GM12801 (cell line): ENCODE results near the gene PEX5.

ENCODE experiments used
- CTCF ChIP-seq: IDR thresholded peaks from one replicate; pipeline ENCODE4 v1.5.1; 2011; ENCODE audit warnings: control low read depth; ENCODE audit not compliant: insufficient read length; ENCODE audit errors: extremely low read depth

PEX5 gene

GRCh38 chr12:7161811-7162210 is 27.7 kb upstream of the PEX5 start:
- TF ChIP-seq CTCF: no peak

GRCh38 chr12:7162691-7163114 is 26.8 kb upstream of the PEX5 start:
- no peak for TF ChIP-seq CTCF

- no peak for TF ChIP-seq CTCF
Observed at GRCh38 chr12:7169951-7170350, 19.5 kb upstream of the PEX5 start.

GRCh38 chr12:7171854-7172253 is 17.6 kb upstream of the PEX5 start:
- TF ChIP-seq CTCF: no peak

- TF ChIP-seq CTCF: no peak
Observed at GRCh38 chr12:7175493-7175892, 14.0 kb upstream of the PEX5 start.

GRCh38 chr12:7176595-7176994 is 12.9 kb upstream of the PEX5 start:
- no peak for TF ChIP-seq CTCF

- no peak for TF ChIP-seq CTCF
Observed at GRCh38 chr12:7178481-7178880, 11.0 kb upstream of the PEX5 start.

- no peak for TF ChIP-seq CTCF
Observed at GRCh38 chr12:7180685-7181084, 8.8 kb upstream of the PEX5 start.
